SHP77 (cell line): ENCODE measurements around the gene SLC9A8.
"Not testable (repeated sequence)": the region's sequence is repeated elsewhere in the genome, so short reads cannot be mapped to it uniquely, and the experiment has no call there.

Experiments used
- DNase-seq, 2 experiments: peaks; one replicate each; lab custom pipeline; 2025; lab: John Stamatoyannopoulos, UW

Gene SLC9A8

DNA sequence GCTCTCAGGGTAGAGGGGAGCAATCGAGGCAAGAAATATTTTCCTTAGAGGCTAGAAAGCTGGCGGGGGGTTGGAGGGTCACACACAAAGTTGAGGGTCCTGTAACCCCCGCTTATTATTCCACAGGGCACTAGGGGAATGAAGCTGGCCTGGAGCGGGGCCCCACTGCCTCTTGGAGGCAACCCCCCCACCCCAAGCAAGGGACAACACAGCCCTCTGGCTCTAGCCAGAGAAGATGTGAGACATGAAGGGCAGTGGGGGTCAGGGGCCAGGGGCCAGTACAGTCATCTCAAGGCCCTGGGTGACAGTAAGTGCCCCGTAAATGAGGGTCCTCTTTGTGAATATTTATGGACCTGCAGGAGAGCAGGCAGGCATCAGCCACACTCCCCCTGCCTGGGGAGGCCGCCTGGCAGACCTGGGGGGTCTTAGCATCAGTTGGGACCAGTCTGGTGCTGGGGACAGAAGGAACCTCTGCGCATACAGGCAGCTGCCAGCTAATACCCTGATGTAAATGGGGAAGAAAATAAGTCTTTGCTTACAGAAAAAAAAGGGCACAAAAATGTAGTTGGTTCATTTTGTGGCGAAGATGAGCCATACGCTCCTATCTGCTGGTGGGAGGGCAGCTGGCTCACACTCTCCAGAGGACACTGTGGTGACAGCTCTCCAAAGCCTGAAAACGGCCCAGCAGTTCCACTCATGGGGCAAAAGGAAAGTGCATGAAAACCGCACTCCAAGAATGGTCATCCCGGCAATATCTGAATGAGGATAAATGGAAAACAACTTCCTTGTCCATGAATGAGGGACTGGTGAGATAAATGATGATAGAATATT, 80.8 kb downstream of the SLC9A8 start:
- no peak for DNase-seq

GRCh38 chr20:49894073-49894470, 81.4 kb downstream of the SLC9A8 start:
- no peak for DNase-seq

DNA sequence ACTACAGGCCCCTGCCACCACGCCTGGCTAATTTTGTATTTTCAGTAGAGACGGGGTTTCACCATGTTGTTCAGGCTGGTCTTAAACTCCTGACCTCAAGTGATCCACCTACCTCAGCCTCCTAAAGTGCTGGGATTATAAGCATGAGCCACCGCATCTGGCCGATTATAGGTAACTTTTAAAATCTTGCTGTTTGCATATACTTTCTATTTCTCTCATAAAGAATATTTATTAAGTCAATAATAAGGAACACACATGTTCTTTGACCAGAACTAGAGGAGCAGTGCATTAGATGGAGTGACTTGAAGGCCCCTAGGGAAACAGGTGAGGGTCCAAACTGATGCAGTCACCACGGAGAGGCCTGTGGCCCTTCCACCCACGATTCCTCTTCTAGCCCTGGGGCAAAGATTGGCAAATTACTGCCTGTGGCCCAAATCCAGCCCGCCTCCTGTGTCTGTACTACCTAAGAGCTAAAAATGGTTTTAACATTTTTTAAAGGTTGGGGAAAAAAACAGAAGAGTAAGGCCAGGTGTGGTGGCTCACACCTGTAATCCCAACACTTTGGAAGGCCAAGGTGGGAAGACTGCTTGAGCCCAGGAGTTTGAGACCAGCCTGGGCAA, 83.0 kb downstream of the SLC9A8 start:
- not testable (repeated sequence) for DNase-seq

- no peak for DNase-seq
These were observed 83.6 kb downstream of the SLC9A8 start for GRCh38 chr20:49896204-49896603.

DNA sequence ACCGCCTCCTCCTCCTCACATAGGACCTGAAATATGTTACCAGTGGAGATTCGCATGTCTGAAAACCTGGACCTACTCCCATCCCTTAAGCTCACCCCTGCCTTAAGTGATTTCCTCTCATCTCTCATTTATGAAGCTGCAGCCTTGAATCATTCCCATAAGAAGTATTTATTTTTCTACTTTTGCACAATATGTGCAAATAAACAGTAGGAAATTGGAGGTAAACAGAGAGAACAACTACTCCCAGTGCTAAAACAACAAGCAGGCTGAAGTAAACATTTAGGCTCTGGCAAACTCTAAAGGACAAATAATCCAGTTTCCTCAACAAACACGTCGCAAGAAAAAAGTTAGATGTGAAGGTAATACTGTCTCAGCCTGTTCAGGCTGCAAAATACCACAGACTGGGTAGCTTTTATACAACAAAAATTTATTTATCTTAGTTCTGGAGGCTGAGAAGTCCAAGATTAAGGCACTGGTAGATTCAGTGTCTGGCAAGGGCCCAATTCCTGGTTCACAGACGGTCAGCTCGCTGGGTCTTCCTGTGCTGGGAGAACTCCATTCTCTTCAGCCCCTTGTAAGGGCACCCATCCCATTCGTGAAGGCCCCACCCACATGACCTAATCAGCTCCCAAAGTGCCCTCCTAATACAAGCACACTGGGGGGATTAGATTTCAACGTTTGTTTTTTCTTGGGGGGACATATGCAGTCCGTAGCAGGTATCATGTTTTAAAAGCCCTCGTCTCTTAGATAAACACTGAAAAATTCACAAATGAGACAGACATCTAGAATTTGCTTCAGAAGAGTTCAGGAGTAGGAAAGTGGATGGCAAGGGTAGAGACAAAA, 87.1 kb downstream of the SLC9A8 start:
- no peak for DNase-seq

GRCh38 chr20:49901588-49901987, 89.0 kb downstream of the SLC9A8 start:
- no peak for DNase-seq

DNA sequence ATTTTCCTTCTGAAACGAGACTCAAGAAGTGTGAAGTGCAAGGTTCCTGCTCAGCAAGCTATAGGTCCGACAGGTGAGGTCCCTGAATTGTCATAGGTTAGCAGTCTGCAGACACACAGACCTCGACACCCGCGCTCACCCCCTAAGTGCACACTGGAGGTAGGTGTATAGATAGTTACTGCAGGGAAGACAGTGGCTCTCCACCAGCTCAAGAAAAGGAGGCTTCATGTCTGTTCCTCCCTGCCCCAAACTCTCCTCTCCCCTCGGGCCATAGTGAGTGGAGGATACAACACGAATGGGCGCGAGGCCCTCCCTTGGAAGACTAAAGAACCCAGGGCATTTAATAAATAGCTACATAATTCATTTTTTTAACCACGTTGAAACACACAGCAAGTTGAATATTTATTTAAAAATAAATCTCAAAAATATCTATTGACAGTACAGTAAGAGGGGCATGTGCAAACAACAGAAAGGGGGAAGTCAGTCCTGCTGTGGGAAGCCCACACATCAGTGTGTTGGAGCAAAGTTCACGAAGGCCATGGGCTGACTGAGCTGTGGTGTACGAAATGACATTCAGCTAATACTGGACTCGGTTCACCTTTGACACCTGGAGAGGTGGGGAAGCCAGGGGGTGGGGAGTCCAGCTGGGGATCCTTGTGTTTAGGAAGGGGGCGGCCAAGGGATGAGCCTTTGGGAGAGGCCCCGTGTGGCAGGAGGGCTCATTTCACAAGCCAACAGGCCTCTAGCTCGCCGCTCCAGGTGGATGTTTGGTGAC, 92.0 kb downstream of the SLC9A8 start:
- DNase-seq, result no peak

- no peak for DNase-seq
These were observed 92.9 kb downstream of the SLC9A8 start for GRCh38 chr20:49905415-49906091.

- DNase-seq, result no peak
These were observed 93.5 kb downstream of the SLC9A8 start for GRCh38 chr20:49906101-49906604.

- no peak for DNase-seq
These were observed 94.1 kb downstream of the SLC9A8 start for GRCh38 chr20:49906615-49907154.

DNA sequence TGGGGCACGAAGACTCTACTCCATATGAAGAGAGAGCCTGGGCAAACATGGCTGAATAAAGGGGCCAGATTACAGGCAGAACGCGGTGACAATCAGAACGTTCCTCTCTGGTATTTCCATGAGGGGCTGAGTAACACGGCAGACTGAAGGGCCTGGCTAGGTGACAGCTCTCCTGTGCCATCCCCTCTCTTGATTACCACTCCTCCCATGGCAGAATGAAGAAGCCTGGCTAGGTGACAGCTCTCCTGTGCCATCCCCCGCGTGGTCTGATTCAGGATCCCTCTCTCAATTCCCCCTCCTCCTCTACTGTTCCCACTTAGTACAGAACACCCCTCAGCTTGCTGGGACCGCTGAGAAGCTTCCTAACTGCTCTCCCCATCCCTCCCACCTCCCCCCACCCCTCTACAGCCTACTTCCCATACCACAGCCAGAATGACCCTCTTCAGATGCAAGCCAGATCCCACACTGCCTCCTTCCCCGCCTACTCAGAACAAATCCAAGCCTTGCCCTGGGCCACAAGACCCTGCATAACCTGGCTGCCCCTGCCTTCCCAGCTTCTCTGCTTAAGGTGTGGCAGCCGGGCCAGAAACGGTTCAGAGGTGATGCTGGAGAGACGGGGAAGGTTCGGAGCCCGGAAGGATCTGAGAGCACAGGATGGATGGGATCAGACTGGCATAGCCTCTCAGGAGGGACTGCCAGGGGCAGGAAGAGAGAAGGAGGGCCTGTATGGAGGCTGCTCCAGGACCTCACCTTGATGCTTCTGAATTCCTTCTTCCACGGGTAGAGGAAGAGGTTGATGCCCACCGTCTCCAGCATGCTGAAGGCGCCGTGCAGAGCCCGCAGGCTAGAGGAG, 95.0 kb downstream of the SLC9A8 start:
- DNase-seq, result no peak

DNA sequence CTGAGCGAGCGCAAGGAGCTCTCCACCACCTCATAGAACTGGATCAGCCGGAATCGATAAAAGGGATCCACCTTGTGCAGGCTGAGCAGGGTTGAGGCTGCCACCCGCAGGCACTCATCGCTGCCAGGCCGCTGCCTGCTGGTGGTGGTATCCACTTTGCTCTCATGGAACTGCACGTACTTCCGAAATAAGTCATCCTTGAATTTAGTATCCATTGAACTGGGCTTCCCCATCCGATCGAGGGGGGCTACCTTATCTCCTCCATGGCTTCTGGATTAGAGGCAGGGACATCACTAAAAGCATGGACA, 95.6 kb downstream of the SLC9A8 start:
- no peak for DNase-seq

DNA sequence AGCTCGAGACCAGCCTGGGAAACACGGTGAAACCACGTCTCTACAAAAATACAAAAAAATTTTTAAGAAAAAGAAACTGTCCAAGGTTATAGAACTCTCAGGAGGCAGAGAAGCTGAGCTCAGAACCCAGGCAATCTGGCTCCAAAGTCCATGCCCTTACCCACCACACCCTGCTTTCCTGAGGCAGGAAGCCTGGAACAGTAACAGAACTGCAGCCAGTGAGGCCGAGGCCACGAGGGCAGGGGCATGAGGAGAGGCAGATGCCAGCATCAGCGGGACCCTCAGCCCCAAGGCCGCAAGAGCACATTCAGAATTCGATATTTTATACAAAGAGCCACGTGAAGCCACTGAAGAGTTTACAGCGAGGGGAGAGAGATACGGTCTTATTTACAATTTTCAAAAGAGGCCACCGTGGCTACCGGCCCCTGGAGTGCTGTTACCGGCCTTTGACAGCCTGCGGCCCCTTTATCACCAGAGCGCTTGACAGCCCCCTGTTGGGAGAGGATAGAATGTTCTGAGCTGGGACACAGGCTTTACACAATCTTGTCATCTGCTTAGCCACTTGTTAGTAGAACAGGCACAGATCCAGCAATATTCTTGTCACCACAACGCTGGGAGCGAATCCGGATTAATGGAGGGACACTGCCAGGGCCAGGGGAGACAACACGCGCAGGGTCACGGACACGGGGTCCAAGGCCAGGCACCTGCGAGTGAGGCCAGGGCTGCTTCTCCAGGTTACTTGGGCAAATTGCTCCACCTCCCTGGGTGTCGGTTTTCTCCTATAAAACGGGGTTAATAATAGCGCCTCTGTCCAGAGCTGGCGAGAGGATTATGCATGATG, 97.1 kb downstream of the SLC9A8 start:
- DNase-seq, result no peak

GRCh38 chr20:49910340-49910706, 97.7 kb downstream of the SLC9A8 start:
- no peak for DNase-seq

GRCh38 chr20:49913399-49914047, 100.9 kb downstream of the SLC9A8 start:
- DNase-seq, result no peak

- no peak for DNase-seq
These were observed 101.9 kb downstream of the SLC9A8 start for GRCh38 chr20:49914310-49915117.

GRCh38 chr20:49915118-49915379, 102.4 kb downstream of the SLC9A8 start:
- no peak for DNase-seq
